HEK293 (cell line): Measurements from ENCODE around the gene WWOX.

ENCODE experiments used
- CTCF ChIA-PET: fragments of 350-600 bp; formaldehyde crosslinking; extraction: SDS; loops from one replicate; lab custom pipeline; 2021; ENCODE audit warnings: antibody characterized with exemption; lab: Yijun Ruan, JAX
- POLR2A ChIA-PET: fragments of 300-600 bp; formaldehyde crosslinking; extraction: SDS; loops from one replicate; lab custom pipeline; 2020; ENCODE audit warnings: antibody characterized with exemption, inconsistent platforms; lab: Yijun Ruan, JAX
- H3K27ac ChIP-seq: fragments of 200-500 bp; sonication (Bioruptor generic); 2 replicates; pipeline ENCODE4 v1.5.1; 2014; ENCODE audit warnings: low read depth, low read length, control low read depth, inconsistent platforms; ENCODE audit errors: extremely low read depth
- H3K36me3 ChIP-seq, 2 experiments: fragments of 200-500 bp in 1 of 2; sonication (Bioruptor generic) in 1 of 2; 1 replicate in 1 of 2; 2 replicates in 1 of 2; pipeline ENCODE4 v1.5.1; 2014 to 2017; ENCODE audit warnings: inconsistent platforms in 2 of 2, low read length in 2 of 2; ENCODE audit not compliant: control insufficient read depth in 2 of 2, insufficient read depth in 1 of 2
- H3K4me1 ChIP-seq: fragments of 200-500 bp; sonication (Bioruptor generic); 2 replicates; pipeline ENCODE4 v1.5.1; 2014; ENCODE audit warnings: mild to moderate bottlenecking, low read length, inconsistent platforms; ENCODE audit not compliant: control insufficient read depth, insufficient read depth
- H3K4me3 ChIP-seq: 2 replicates; pipeline ENCODE4 v1.5.1; 2011; ENCODE audit warnings: low read depth, mild to moderate bottlenecking, control low read depth, low read length, moderate library complexity
- H3K9me3 ChIP-seq: fragments of 200-500 bp; sonication (Bioruptor generic); 2 replicates; pipeline ENCODE4 v1.5.1; 2014; ENCODE audit warnings: low read depth, low read length, inconsistent platforms; ENCODE audit not compliant: control insufficient read depth, insufficient read depth
- GFI1B ChIP-seq: fragments of 450-650 bp; formaldehyde crosslinking; IDR thresholded peaks from 2 replicates; pipeline ENCODE4 v1.5.1; 2016; ENCODE audit warnings: missing biosample characterization, missing genetic modification characterization
- GLIS2 ChIP-seq: fragments of 450-650 bp; formaldehyde crosslinking; IDR thresholded peaks from 2 replicates; pipeline ENCODE4 v1.5.1; 2016; ENCODE audit warnings: missing biosample characterization, missing genetic modification characterization
- KLF10 ChIP-seq: fragments of 450-650 bp; IDR thresholded peaks from 2 replicates; pipeline ENCODE4 v1.5.1; 2018; ENCODE audit warnings: missing biosample characterization, mild to moderate bottlenecking, missing genetic modification characterization
- MEIS1 ChIP-seq: sonication (generic); formaldehyde crosslinking; IDR thresholded peaks from 2 replicates; pipeline ENCODE4 v1.8.1; 2022; ENCODE audit warnings: missing genetic modification reagents, mild to moderate bottlenecking, borderline replicate concordance
- PRDM1 ChIP-seq: fragments of 450-650 bp; formaldehyde crosslinking; IDR thresholded peaks from 2 replicates; pipeline ENCODE4; 2016; ENCODE audit warnings: missing biosample characterization, missing genetic modification characterization
- SP2 ChIP-seq: fragments of 450-650 bp; formaldehyde crosslinking; IDR thresholded peaks from 2 replicates; pipeline ENCODE4 v1.5.1; 2016; ENCODE audit warnings: missing biosample characterization, missing genetic modification characterization
- ZFP3 ChIP-seq: fragments of 450-650 bp; formaldehyde crosslinking; IDR thresholded peaks from 2 replicates; pipeline ENCODE4 v1.5.1; 2016; ENCODE audit warnings: low read depth, missing biosample characterization, missing genetic modification characterization
- ZNF121 ChIP-seq: fragments of 450-650 bp; formaldehyde crosslinking; IDR thresholded peaks from 2 replicates; pipeline ENCODE4 v1.5.1; 2016; ENCODE audit warnings: missing biosample characterization, missing genetic modification characterization
- ZNF175 ChIP-seq: fragments of 450-650 bp; formaldehyde crosslinking; IDR thresholded peaks from 2 replicates; pipeline ENCODE4 v1.5.1; 2016; ENCODE audit warnings: missing biosample characterization, missing genetic modification characterization
- ZNF394 ChIP-seq: fragments of 450-650 bp; formaldehyde crosslinking; IDR thresholded peaks from 2 replicates; pipeline ENCODE4 v1.5.1; 2016; ENCODE audit warnings: missing biosample characterization, missing genetic modification characterization, mild to moderate bottlenecking, moderate library complexity, borderline replicate concordance
- ZNF530 ChIP-seq: fragments of 450-650 bp; formaldehyde crosslinking; IDR thresholded peaks from 2 replicates; pipeline ENCODE4 v1.5.1; 2016; ENCODE audit warnings: low read depth, missing biosample characterization, missing genetic modification characterization
- ZNF555 ChIP-seq: fragments of 450-650 bp; formaldehyde crosslinking; conservative IDR thresholded peaks from 2 replicates; pipeline ENCODE4 v1.5.1; 2017; ENCODE audit warnings: missing biosample characterization, mild to moderate bottlenecking, missing genetic modification characterization, inconsistent platforms
- ZNF600 ChIP-seq: fragments of 450-650 bp; formaldehyde crosslinking; IDR thresholded peaks from 2 replicates; pipeline ENCODE4 v1.5.1; 2016; ENCODE audit warnings: missing biosample characterization, missing genetic modification characterization
- ZNF623 ChIP-seq: fragments of 450-650 bp; formaldehyde crosslinking; IDR thresholded peaks from 2 replicates; pipeline ENCODE4 v1.5.1; 2016; ENCODE audit warnings: missing biosample characterization, missing genetic modification characterization
- ZNF670 ChIP-seq: fragments of 450-650 bp; formaldehyde crosslinking; IDR thresholded peaks from 2 replicates; pipeline ENCODE4 v1.5.1; 2016; ENCODE audit warnings: missing biosample characterization, missing genetic modification characterization, low read depth
- ZNF701 ChIP-seq: fragments of 450-650 bp; formaldehyde crosslinking; IDR thresholded peaks from 2 replicates; pipeline ENCODE4 v1.5.1; 2016; ENCODE audit warnings: missing biosample characterization, missing genetic modification characterization
- ZNF707 ChIP-seq: fragments of 450-650 bp; formaldehyde crosslinking; IDR thresholded peaks from 2 replicates; pipeline ENCODE4 v1.5.1; 2016; ENCODE audit warnings: missing biosample characterization, missing genetic modification characterization
- TF ChIP-seq, protein P1 (sequence below): fragments of 450-650 bp; formaldehyde crosslinking; IDR thresholded peaks from 2 replicates; pipeline ENCODE4 v1.5.1; 2017; ENCODE audit warnings: missing biosample characterization, missing genetic modification characterization
- TF ChIP-seq, protein P2 (sequence below): fragments of 450-650 bp; formaldehyde crosslinking; IDR thresholded peaks from 2 replicates; pipeline ENCODE4 v1.5.1; 2016; ENCODE audit warnings: missing biosample characterization, missing genetic modification characterization
- TF ChIP-seq, protein P3 (sequence below): fragments of 450-650 bp; formaldehyde crosslinking; IDR thresholded peaks from 2 replicates; pipeline ENCODE4 v1.5.1; 2016; ENCODE audit warnings: missing biosample characterization, missing genetic modification characterization, low read depth

WWOX gene

DNA sequence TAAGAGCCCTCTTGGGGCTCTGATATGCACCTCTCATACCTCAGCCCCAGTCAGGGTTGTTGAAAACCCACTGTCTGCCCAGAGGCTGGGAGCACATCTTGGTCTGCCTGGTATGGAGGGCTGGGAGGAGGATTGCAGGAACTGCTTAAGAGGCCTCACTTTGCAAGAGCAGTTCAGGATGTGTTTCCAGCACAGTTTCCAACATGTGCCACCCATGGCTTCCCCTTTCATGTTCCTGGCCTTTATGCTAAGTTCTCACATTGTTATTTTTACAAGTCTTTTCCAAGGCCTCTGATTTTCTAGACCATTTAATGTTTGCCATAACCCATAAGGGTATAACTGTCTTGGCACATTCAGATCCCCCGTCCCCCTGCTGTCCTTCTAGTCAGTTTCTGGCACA lies 155.4 kb downstream of the WWOX start:
- no peaks in the 10 kb centered on the region for H3K36me3 ChIP-seq
- no peak overlapping the region for H3K4me3 ChIP-seq
- POLR2A ChIA-PET = no interaction called here
- H3K9me3 ChIP-seq = no peaks in the 10 kb centered on the region
- CTCF ChIA-PET = interaction anchor here (0.5 kb wide), 1 partner anchor 18 kb away, joined by 3 read pairs; no protein-coding TSS in a partner anchor
- no peak overlapping the region for H3K27ac ChIP-seq
- TF ChIP-seq ZNF121 (tag by site-specific recombination) (no peak), SP2 (tag by site-specific recombination) (no peak), ZNF175 (tag by site-specific recombination) (no peak), ZNF707 (tag by site-specific recombination) (no peak), GLIS2 (tag by site-specific recombination) (no peak), PRDM1 (tag by site-specific recombination) (no peak), GFI1B (tag by site-specific recombination) (no peak), ZNF670 (tag by site-specific recombination) (no peak), ZNF394 (tag by site-specific recombination) (no peak), ZNF623 (tag by site-specific recombination) (no peak), ZNF530 (tag by site-specific recombination) (no peak), ZFP3 (tag by site-specific recombination) (no peak), KLF10 (tag by site-specific recombination) (no peak), ZNF701 (no peak), ZNF600 (tag by site-specific recombination) (no peak), MEIS1 (CRISPR knock-in tag) (no peak), ZNF555 (tag by site-specific recombination) (no peak)
- TF ChIP-seq, protein P1, sequence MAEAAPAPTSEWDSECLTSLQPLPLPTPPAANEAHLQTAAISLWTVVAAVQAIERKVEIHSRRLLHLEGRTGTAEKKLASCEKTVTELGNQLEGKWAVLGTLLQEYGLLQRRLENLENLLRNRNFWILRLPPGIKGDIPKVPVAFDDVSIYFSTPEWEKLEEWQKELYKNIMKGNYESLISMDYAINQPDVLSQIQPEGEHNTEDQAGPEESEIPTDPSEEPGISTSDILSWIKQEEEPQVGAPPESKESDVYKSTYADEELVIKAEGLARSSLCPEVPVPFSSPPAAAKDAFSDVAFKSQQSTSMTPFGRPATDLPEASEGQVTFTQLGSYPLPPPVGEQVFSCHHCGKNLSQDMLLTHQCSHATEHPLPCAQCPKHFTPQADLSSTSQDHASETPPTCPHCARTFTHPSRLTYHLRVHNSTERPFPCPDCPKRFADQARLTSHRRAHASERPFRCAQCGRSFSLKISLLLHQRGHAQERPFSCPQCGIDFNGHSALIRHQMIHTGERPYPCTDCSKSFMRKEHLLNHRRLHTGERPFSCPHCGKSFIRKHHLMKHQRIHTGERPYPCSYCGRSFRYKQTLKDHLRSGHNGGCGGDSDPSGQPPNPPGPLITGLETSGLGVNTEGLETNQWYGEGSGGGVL (tag by site-specific recombination) = no peak
- TF ChIP-seq, protein P2, sequence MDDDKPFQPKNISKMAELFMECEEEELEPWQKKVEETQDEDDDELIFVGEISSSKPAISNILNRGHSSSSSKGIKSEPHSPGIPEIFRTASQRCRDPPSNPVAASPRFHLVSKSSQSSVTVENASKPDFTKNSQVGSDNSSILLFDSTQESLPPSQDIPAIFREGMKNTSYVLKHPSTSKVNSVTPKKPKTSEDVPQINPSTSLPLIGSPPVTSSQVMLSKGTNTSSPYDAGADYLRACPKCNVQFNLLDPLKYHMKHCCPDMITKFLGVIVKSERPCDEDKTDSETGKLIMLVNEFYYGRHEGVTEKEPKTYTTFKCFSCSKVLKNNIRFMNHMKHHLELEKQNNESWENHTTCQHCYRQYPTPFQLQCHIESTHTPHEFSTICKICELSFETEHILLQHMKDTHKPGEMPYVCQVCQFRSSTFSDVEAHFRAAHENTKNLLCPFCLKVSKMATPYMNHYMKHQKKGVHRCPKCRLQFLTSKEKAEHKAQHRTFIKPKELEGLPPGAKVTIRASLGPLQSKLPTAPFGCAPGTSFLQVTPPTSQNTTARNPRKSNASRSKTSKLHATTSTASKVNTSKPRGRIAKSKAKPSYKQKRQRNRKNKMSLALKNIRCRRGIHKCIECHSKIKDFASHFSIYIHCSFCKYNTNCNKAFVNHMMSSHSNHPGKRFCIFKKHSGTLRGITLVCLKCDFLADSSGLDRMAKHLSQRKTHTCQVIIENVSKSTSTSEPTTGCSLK (tag by site-specific recombination) = no peak
- TF ChIP-seq, protein P3, sequence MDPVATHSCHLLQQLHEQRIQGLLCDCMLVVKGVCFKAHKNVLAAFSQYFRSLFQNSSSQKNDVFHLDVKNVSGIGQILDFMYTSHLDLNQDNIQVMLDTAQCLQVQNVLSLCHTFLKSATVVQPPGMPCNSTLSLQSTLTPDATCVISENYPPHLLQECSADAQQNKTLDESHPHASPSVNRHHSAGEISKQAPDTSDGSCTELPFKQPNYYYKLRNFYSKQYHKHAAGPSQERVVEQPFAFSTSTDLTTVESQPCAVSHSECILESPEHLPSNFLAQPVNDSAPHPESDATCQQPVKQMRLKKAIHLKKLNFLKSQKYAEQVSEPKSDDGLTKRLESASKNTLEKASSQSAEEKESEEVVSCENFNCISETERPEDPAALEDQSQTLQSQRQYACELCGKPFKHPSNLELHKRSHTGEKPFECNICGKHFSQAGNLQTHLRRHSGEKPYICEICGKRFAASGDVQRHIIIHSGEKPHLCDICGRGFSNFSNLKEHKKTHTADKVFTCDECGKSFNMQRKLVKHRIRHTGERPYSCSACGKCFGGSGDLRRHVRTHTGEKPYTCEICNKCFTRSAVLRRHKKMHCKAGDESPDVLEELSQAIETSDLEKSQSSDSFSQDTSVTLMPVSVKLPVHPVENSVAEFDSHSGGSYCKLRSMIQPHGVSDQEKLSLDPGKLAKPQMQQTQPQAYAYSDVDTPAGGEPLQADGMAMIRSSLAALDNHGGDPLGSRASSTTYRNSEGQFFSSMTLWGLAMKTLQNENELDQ (tag by site-specific recombination) = no peak
- H3K4me1 ChIP-seq = peaks cover 10% of the 10 kb centered on the region
